Right lobe of liver (tissue), 6 donors: Measurements from ENCODE around the gene CYB5D1. TPM values are rescaled to one million over a fixed set of nuclear protein-coding genes. Genes with fewer than 3 reads are reported as not detected.

Experiments
- ATAC-seq, 4 donors: fragments of 200-7000 bp; cut with Tn5 transposase; one replicate each; pipeline ENCODE4 v1.9.1; 2020; ENCODE audit warnings: mild to moderate bottlenecking in 4 of 4, moderate library complexity in 4 of 4
- DNase-seq, 3 donors: peaks; one replicate each; pipeline ENCODE4 v3.0.0-alpha.2; 2020
- H3K27ac ChIP-seq, 3 donors: fragments of 200-600 bp; one replicate each; pipeline ENCODE4 v1.8.0; 2022
- H3K27me3 ChIP-seq, 2 donors: fragments of 200-600 bp; one replicate each; pipeline ENCODE4 v1.8.0; 2022
- H3K36me3 ChIP-seq, 4 donors: fragments of 200-600 bp; sonication (generic) in 1 of 4; one replicate each; pipeline versions ENCODE4 v1.5.1 to v1.8.0; 2017 to 2022; ENCODE audit warnings: control low read depth in 1 of 4
- H3K4me1 ChIP-seq, 4 donors: fragments of 200-600 bp; sonication (generic) in 1 of 4; one replicate each; pipeline versions ENCODE4 v1.5.1 to v1.8.0; 2017 to 2022; ENCODE audit warnings: control low read depth in 1 of 4
- H3K4me3 ChIP-seq, 3 donors: fragments of 200-600 bp; one replicate each; pipeline ENCODE4 v1.8.0; 2022
- H3K9me3 ChIP-seq, 4 donors: fragments of 200-600 bp; sonication (generic) in 1 of 4; one replicate each; pipeline versions ENCODE4 v1.5.1 to v1.8.0; 2017 to 2022; ENCODE audit warnings: control low read depth in 1 of 4
- POLR2A ChIP-seq: fragments of 450-650 bp; IDR thresholded peaks from one replicate; pipeline ENCODE4 v1.6.1; 2017; ENCODE audit warnings: antibody characterized with exemption, mild to moderate bottlenecking
- WGBS: methylation state at CpG from one replicate; pipeline ENCODE4 v1.1.6; 2018; ENCODE audit warnings: low coverage, low lambda C conversion rate; ENCODE audit not compliant: insufficient coverage; ENCODE audit errors: missing lambda C conversion rate; 5-methylcytosine and 5-hydroxymethylcytosine counted together
- intact Hi-C, 2 donors: fragments of 100-400 bp; cut with DNase I; formaldehyde crosslinking; loops; one replicate each; pipeline versions ENCODE4 v1.11.2 to v1.14.1; 2022
- total RNA-seq, 6 experiments: library from RNA; depleted of rRNA in 2 of 6; stranded (reverse); fragments of >200 nt in 2 of 6; fragmentation: NEBNext Ultra II Directional in 3 of 6; extraction: Animal tissue kit (Norgen Biotek cat#: 25700) in 3 of 6; gene quantifications; one replicate each; pipeline versions ENCODE4 v1.1.0 to v1.2.4, GENCODE V29; 2016 to 2023
- TF ChIP-seq, protein P1 (sequence below), 4 donors: fragments of 200-600 bp in 3 of 4; fragments of 450-650 bp in 1 of 4; IDR thresholded peaks; one replicate each; pipeline versions ENCODE4 v1.5.1 to v1.8.0; 2016 to 2022; ENCODE audit warnings: antibody characterized with exemption in 4 of 4, mild to moderate bottlenecking in 2 of 4
- donor health status: DM: no; HTN: yes; CAD: no.
- donor health status: DM: no; HTN: no; CAD: no.
- donor health status: DM: no; HTN: no; CAD: no.
- donor health status: DM: no; HTN: yes; CAD: no.
- donor health status: DM: no; HTN: yes; CAD: no.

The CYB5D1 gene
- total RNA-seq, 6 experiments from 2014 or later: 6.0 to 11.7 (median 7.4) TPM

DNA sequence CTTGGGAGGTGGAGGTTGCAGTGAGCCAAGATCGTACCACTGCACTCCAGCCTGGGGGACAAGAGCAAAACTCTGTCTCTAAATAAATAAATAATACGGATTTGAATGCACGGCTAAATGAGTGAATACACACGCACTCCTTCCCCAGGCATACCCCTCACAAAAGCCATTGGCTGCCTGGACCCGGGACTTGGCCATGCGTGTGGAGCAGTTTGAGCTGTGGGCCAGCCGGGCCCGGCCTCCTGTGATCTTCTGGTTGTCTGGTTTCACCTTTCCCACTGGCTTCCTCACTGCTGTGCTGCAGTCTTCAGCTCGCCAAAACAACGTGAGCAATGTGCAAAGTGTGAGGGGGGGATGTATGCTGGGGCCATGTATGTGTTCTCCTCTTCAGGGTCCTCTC is 25.4 kb upstream of the CYB5D1 start:
- Histone ChIP-seq H3K27me3 (no peaks in the 10 kb centered on the region), H3K4me3 (no peak overlapping the region), H3K27ac (no peak overlapping the region), H3K4me1 (peaks cover 0 to 21% (median 0%) of the 10 kb centered on the region in 4 donors), H3K9me3 (no peaks in the 10 kb centered on the region), H3K36me3 (no peaks in the 10 kb centered on the region)
- TF ChIP-seq, protein P1, sequence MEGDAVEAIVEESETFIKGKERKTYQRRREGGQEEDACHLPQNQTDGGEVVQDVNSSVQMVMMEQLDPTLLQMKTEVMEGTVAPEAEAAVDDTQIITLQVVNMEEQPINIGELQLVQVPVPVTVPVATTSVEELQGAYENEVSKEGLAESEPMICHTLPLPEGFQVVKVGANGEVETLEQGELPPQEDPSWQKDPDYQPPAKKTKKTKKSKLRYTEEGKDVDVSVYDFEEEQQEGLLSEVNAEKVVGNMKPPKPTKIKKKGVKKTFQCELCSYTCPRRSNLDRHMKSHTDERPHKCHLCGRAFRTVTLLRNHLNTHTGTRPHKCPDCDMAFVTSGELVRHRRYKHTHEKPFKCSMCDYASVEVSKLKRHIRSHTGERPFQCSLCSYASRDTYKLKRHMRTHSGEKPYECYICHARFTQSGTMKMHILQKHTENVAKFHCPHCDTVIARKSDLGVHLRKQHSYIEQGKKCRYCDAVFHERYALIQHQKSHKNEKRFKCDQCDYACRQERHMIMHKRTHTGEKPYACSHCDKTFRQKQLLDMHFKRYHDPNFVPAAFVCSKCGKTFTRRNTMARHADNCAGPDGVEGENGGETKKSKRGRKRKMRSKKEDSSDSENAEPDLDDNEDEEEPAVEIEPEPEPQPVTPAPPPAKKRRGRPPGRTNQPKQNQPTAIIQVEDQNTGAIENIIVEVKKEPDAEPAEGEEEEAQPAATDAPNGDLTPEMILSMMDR (IDR thresholded peaks at IDR 0.05): no peak
- no peak for TF ChIP-seq POLR2A
- ATAC-seq (no peak), DNase-seq (no peak)
- 61% methylated on average over 5 of the region's 10 CpGs for WGBS
- intact Hi-C loops: no loop called here

DNA sequence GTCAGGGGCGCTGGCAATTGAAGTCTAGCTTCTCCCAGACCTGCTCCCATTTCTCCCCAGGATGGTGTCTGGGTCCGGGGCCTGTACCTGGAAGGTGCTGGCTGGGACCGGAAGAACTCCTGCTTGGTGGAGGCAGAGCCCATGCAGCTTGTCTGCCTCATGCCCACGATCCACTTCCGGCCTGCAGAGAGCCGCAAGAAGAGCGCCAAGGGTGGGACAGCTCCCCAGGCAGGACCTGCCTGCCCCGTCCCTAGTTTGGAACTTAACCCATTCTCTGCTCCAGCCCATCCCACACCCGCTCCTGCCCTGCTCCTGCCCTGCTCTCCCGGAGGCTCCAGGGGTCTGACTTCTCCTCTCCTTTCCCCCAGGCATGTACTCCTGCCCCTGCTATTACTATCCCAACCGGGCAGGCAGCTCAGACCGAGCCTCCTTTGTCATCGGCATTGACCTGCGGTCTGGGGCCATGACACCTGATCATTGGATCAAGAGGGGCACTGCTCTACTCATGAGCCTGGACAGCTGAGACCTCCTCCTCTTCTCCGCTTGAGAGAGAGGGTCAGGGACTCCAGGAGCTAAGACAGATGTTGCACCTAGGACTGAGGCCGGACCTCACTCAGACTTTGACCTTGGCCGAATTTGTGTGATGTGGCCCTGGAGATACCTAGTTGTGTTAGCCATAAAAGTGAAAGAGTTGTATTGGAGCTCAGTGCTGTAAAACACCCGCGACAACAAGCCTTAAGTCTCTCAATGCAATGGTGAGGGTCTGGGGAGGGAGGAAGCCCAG is 24.6 kb upstream of the CYB5D1 start:
- peak in 2 of 3 donors; percentile 26 to 49 for DNase-seq
- WGBS: 46% methylated on average over 12 of the region's 19 CpGs
- Histone ChIP-seq H3K9me3 (no peaks in the 10 kb centered on the region), H3K27me3 (no peaks in the 10 kb centered on the region), H3K4me1 (peaks cover 0 to 25% (median 0%) of the 10 kb centered on the region in 4 donors), H3K4me3 (peak overlapping the region; percentile 68 to 73 (median 70)), H3K27ac (no peak overlapping the region), H3K36me3 (no peaks in the 10 kb centered on the region)
- peak; percentile 10 for TF ChIP-seq POLR2A
- TF ChIP-seq, protein P1 (IDR thresholded peaks at IDR 0.05): no peak
- intact Hi-C loops: no loop called here
- ATAC-seq: no peak

DNA sequence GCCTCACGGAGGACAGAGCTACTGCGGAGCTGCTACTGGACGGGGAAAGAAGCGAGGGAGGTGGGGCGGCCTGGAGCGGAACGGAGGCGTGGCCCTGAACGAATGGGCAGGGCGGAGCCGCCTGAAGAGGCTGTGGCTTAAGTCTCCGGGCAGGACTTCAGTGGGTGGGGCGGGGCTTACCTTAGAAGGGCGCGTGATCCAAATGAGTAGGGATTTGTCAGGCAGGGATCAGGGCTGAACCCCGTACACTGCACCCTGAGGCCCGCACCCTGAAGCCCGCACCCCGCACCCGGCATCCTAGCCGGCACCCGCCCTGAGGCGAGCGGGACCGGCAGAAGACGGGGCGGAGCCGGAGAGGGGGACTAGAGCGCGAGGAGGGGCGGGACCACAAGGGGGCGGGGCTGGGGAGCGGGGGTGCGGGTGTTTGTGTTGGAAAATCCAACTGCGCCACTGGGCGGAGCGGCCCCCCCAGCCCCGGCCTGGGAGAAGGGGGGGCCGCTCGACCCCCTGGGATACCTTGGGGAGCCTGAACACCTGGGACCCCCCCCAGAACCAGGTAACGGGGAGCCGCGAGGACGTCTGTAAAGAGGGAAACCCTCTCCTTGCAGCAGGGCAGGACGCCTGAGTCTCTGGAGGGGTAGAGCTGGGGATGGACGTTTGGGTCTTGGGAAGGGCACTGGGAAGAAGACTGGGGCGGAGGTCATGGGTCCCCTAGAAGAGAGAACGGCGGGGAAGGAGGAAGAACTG is 23.8 kb upstream of the CYB5D1 start, which contains the start of gene KDM6B:
KDM6B (plus strand) TSS at position 423 of the 747 bp plus-strand sequence. CDS start 11,338 bp downstream, outside the sequence.
- peak; percentile 64 to 75 (median 64) for ATAC-seq
- peak within 1 kb of the TSS; percentile 97 to 99 (median 97) for H3K27ac ChIP-seq
- peak; percentile 94 to 96 (median 94) for DNase-seq
- no peak for TF ChIP-seq POLR2A
- TF ChIP-seq, protein P1 (IDR thresholded peaks at IDR 0.05): peak in 1 of 4 donors; percentile 5
- intact Hi-C loops: no loop called here
- H3K27me3 ChIP-seq: no peaks in the 10 kb centered on the region
- peaks cover 0 to 30% (median 0%) of the 10 kb centered on the region in 4 donors for H3K4me1 ChIP-seq
- peak within 1 kb of the TSS; percentile 68 to 73 (median 70) for H3K4me3 ChIP-seq
- no peaks in the 10 kb centered on the region for H3K9me3 ChIP-seq
- no peaks in the 10 kb centered on the region for H3K36me3 ChIP-seq
- WGBS: under 1% methylated on average over 38 of the region's 49 CpGs

DNA sequence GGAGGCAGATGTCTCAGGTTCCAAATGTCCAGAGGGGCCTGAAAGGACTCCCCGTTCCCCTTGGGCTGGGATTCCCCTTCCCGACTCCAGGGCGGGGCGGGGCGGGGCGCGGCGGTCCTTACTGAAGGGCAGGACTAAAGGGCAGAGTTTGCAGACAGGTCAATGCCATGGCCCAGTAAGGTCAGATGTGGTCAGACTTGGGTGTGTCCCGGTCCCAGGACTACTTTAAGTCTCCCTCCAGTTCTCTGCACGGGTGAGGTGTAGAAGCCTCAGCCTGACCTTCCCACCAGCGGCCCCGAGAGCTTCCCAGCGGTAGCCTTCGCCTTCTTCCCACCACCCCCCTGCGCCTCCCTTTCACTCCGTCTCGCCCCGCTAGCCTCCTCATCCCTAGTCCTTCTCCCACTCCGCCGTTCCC is 23.3 kb upstream of the CYB5D1 start:
- ATAC-seq: peak; percentile 36 to 49 (median 46)
- TF ChIP-seq, protein P1 (IDR thresholded peaks at IDR 0.05): no peak
- no peak for TF ChIP-seq POLR2A
- Histone ChIP-seq H3K27ac (peak overlapping the region; percentile 97 to 99 (median 97)), H3K36me3 (no peaks in the 10 kb centered on the region), H3K27me3 (no peaks in the 10 kb centered on the region), H3K4me1 (peaks cover 0 to 36% (median 0%) of the 10 kb centered on the region in 4 donors), H3K4me3 (peak overlapping the region; percentile 68 to 73 (median 70)), H3K9me3 (no peaks in the 10 kb centered on the region)
- intact Hi-C loops: no loop called here
- DNase-seq: peak; percentile 85 to 88 (median 87)
- WGBS: 0% methylated on average over 7 of the region's 20 CpGs
